ENCODE data around the gene CCIN. TPM values are rescaled to one million over a fixed set of nuclear protein-coding genes. Genes with fewer than 3 reads are reported as not detected.
"Not testable (repeated sequence)": the region's sequence is repeated elsewhere in the genome, so short reads cannot be mapped to it uniquely, and the experiment has no call there.

CCIN gene
- total RNA-seq, 1 donor from 2014 or later, result not detected

GRCh38 chr9:36125062-36125855 lies 43.9 kb upstream of the CCIN start:
- no peak for TF ChIP-seq CTCF (IDR thresholded peaks at IDR 0.05; ENCODE audit: insufficient read depth, low read length, severe bottlenecking)
- DNase-seq (ENCODE audit: low read depth) (no peak), FAIRE-seq (no peak)
- Histone ChIP-seq H3K27me3 (ENCODE audit: control insufficient read depth, insufficient read depth, low read length) (peaks cover 2% of the 10 kb centered on the region), H3K4me3 (ENCODE audit: low read depth, low read length) (no peak overlapping the region), H3K36me3 (ENCODE audit: control insufficient read depth, insufficient read depth, low read length) (no peaks in the 10 kb centered on the region)

GRCh38 chr9:36126016-36126730 lies 43.0 kb upstream of the CCIN start:
- no peak for TF ChIP-seq CTCF (IDR thresholded peaks at IDR 0.05; ENCODE audit: insufficient read depth, low read length, severe bottlenecking)
- H3K36me3 ChIP-seq (ENCODE audit: control insufficient read depth, insufficient read depth, low read length), result no peaks in the 10 kb centered on the region
- no peak for DNase-seq (ENCODE audit: low read depth)

GRCh38 chr9:36127652-36128244 lies 41.4 kb upstream of the CCIN start:
- H3K27me3 ChIP-seq (ENCODE audit: control insufficient read depth, insufficient read depth, low read length), result no peaks in the 10 kb centered on the region
- DNase-seq (ENCODE audit: low read depth), result no peak
- no peaks in the 10 kb centered on the region for H3K36me3 ChIP-seq (ENCODE audit: control insufficient read depth, insufficient read depth, low read length)
- FAIRE-seq, result no peak
- no peak for TF ChIP-seq CTCF (IDR thresholded peaks at IDR 0.05; ENCODE audit: insufficient read depth, low read length, severe bottlenecking)
- no peak overlapping the region for H3K4me3 ChIP-seq (ENCODE audit: low read depth, low read length)

More at GRCh38 chr9:36126016-36126730, 43.0 kb upstream of the CCIN start:
- FAIRE-seq, result no peak
- no peaks in the 10 kb centered on the region for H3K27me3 ChIP-seq (ENCODE audit: control insufficient read depth, insufficient read depth, low read length)
- H3K4me3 ChIP-seq (ENCODE audit: low read depth, low read length), result no peak overlapping the region

GRCh38 chr9:36128349-36128748 lies 40.8 kb upstream of the CCIN start:
- Histone ChIP-seq H3K4me3 (ENCODE audit: low read depth, low read length) (no peak overlapping the region), H3K36me3 (ENCODE audit: control insufficient read depth, insufficient read depth, low read length) (no peaks in the 10 kb centered on the region), H3K27me3 (ENCODE audit: control insufficient read depth, insufficient read depth, low read length) (no peaks in the 10 kb centered on the region)
- FAIRE-seq (no peak), DNase-seq (ENCODE audit: low read depth) (no peak)
- no peak for TF ChIP-seq CTCF (IDR thresholded peaks at IDR 0.05; ENCODE audit: insufficient read depth, low read length, severe bottlenecking)

- no peak for FAIRE-seq
- no peaks in the 10 kb centered on the region for H3K36me3 ChIP-seq (ENCODE audit: control insufficient read depth, insufficient read depth, low read length)
- no peaks in the 10 kb centered on the region for H3K27me3 ChIP-seq (ENCODE audit: control insufficient read depth, insufficient read depth, low read length)
- no peak for TF ChIP-seq CTCF (IDR thresholded peaks at IDR 0.05; ENCODE audit: insufficient read depth, low read length, severe bottlenecking)
- DNase-seq (ENCODE audit: low read depth), result no peak
- H3K4me3 ChIP-seq (ENCODE audit: low read depth, low read length), result no peak overlapping the region
Measured at GRCh38 chr9:36129139-36129538, 40.0 kb upstream of the CCIN start.

- not testable (repeated sequence) for DNase-seq (ENCODE audit: low read depth); H3K27me3 ChIP-seq (ENCODE audit: control insufficient read depth, insufficient read depth, low read length); H3K4me3 ChIP-seq (ENCODE audit: low read depth, low read length); H3K36me3 ChIP-seq (ENCODE audit: control insufficient read depth, insufficient read depth, low read length); FAIRE-seq
Measured at GRCh38 chr9:36131666-36132065, 37.5 kb upstream of the CCIN start.
